22Rv1 (cell line): ENCODE data around the gene ITIH4.

Experiments used
- ZFX ChIP-seq: fragments of 450-650 bp; IDR thresholded peaks from 2 replicates; pipeline ENCODE4 v1.6.1; 2017; ENCODE audit warnings: antibody characterized with exemption, borderline replicate concordance
- TF ChIP-seq, protein P1 (sequence below): fragments of 450-650 bp; IDR thresholded peaks from 2 replicates; pipeline ENCODE4 v1.5.1; 2017; ENCODE audit warnings: mild to moderate bottlenecking

DNA sequence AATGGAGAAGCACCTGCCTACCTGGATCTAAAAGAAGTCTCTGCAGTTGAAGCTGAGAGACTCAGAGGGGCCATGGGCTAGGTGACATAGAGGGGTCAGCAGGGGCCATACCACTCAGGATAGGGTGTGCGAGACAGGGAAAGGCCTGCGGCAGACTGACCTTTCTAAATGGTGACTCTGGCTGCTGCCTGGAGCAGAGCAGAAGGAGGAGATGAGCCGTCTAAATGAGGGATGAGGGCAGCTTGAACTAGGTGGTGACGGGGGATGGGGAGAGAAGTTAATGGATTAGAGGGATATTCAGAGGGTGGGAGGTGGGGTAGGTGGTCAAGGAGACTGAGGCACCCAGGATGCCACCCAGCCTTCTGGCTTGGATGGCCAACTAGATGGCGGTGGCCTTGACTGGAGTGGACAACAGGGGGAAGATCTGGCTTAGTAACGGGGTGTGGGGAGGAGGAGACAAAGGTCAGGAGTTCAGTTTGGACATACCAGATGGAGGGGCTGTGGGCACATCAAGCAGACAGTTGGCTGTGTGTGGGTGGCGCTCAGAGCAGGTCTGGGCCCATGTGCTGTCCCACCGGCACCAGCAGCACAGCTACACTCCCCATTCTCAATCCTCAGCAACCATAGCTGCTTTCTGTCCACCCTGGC, 56.3 kb downstream of the ITIH4 start:
- TF ChIP-seq, protein P1, sequence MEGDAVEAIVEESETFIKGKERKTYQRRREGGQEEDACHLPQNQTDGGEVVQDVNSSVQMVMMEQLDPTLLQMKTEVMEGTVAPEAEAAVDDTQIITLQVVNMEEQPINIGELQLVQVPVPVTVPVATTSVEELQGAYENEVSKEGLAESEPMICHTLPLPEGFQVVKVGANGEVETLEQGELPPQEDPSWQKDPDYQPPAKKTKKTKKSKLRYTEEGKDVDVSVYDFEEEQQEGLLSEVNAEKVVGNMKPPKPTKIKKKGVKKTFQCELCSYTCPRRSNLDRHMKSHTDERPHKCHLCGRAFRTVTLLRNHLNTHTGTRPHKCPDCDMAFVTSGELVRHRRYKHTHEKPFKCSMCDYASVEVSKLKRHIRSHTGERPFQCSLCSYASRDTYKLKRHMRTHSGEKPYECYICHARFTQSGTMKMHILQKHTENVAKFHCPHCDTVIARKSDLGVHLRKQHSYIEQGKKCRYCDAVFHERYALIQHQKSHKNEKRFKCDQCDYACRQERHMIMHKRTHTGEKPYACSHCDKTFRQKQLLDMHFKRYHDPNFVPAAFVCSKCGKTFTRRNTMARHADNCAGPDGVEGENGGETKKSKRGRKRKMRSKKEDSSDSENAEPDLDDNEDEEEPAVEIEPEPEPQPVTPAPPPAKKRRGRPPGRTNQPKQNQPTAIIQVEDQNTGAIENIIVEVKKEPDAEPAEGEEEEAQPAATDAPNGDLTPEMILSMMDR: no peak
- no peak for TF ChIP-seq ZFX
